ENCODE results near the gene SPPL3.
A peak's percentile ranks its signal among the peaks of the same experiment; 100 is the strongest.

The SPPL3 gene

GRCh38 chr12:120725151-120725658 lies 179.0 kb downstream of the SPPL3 start:
- no peak for DNase-seq (ENCODE audit: low spot score)

DNA sequence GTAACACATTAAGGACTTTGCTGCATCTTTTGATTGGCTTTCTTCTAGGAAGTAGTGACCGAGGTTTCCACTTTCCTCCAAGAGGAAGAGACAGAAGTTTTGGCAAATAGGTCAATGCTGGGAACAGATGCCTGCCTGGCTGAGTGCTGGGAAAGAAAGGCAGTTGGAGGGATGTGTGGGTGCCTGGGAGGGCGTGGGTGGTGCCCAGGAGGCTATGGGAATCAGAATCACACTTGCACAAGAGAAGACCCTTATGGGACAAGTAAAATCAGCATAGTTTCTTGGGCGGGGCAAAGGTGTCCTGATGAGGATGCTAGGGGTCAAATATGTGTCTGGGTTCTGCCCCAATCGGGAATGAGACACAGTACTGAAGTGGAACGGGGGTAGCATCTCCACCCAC lies 179.4 kb downstream of the SPPL3 start:
- no peak for DNase-seq (ENCODE audit: low spot score)

DNA sequence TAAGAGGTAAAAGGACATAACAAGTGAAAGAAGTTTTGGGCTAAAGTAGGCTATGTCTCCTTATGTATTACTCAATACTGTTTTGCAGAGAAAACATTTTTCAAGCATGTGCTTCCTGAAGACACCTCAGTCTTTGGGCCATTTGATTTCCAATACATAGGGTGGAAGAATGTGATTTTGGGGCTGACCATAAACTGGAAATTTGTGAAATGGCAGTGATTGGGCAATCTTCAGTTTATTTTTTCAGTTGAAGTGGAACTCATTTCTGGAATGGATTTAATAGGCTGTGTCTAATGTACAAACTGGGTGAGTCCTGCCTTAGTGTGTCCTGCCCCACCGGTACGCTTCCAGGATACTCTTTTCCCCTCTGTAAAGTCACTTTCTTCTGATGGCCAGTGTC lies 181.4 kb downstream of the SPPL3 start:
- no peak for DNase-seq (ENCODE audit: low spot score)

DNA sequence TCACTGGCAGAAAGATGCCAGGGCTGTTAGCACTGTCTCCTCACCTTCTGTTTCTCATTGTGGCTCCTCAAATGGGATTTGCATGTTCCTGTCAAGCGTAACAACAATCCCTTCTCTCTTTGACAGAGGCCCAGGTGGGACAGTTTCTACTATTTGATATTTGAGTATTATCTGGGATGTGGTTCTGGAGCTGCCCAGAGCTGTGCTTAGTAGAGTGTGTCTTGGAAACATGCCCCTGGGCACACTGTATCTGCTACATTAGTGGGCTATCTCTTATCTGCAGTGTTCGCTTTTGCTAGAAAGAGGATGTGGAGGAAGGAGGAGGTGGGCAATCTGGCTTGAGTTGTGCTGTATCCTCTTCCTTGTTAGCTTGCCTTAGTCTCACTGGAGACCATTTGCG lies 182.3 kb downstream of the SPPL3 start:
- no peak for DNase-seq (ENCODE audit: low spot score)

DNA sequence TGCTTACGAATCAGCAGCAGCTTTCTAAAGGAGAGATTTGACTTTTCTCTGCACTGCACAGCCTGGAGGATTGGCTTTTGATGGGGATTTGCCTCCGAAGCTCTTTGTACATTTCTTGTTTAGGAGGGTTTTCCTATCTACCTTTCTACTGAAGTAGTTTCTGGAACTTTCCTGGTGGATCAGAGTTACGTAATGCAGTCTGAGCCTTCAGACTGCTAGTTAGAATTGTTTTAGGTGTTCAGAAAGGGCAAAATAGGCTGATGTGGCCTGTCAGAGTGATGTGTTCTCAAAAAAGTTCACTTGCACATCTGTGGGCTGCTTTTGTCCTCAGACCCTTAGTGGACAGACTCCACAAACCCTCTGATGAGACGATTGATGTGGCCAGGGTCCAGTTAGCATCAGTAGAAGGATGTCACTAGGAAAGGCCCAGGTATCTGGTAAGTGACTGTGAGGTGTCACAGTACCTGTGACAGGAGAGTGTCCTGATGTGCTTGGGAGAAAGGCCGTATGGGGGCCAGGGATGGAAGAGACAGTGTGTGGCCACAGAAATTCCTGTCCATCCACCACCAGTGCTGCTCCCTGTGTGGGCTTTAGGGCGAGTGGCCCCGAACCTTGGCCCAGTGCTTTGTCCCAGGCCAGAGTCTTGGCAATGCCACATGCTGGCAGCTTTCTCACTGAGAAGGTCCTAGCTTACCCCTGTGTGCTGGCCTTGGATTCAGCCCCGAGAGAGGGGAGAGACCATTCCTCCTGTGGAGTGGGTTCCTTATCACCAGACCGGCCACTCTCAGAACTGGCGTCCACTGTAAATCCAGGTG lies 183.0 kb downstream of the SPPL3 start:
- no peak for DNase-seq (ENCODE audit: low spot score)

GRCh38 chr12:120720234-120720986 lies 183.7 kb downstream of the SPPL3 start:
- peak; percentile 81 for DNase-seq (ENCODE audit: low spot score)

- no peak for DNase-seq (ENCODE audit: low spot score)
Measured at GRCh38 chr12:120719496-120720233, 184.5 kb downstream of the SPPL3 start.

- DNase-seq (ENCODE audit: low spot score), result no peak
Measured at GRCh38 chr12:120719072-120719471, 185.1 kb downstream of the SPPL3 start.

- no peak for DNase-seq (ENCODE audit: low spot score)
Measured at GRCh38 chr12:120718055-120718454, 186.1 kb downstream of the SPPL3 start.

GRCh38 chr12:120713861-120714482 lies 190.2 kb downstream of the SPPL3 start:
- peak; percentile 90 for DNase-seq (ENCODE audit: low spot score)

DNA sequence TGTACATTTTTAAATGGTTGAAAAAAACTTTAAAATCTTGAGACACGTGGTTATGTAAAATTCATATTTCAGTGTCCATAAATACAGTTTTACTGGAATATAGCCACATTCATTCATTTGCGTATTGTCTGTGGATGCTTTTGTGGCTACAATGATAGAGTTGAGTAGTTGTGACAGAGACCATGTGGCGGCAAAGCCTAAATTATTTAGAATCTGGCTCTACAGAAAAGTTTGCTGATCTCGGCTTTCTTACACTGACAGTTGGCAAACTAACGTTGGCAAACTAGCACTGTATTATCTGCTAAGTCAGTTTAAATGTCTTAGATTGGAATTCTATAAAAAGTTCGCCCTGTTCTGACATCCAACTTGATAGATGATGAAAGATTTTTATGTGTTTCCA lies 191.5 kb downstream of the SPPL3 start:
- DNase-seq (ENCODE audit: low spot score), result no peak

Data from Ammon's horn (tissue), 1 donor.